NCI-H146 treated with DMSO at 0.1 percent for 48 hours (cell line): ENCODE data around the gene LY6G5C.

Experiments
- DNase-seq: peaks from one replicate; lab custom pipeline; 2025; ENCODE audit not compliant: unreplicated experiment; lab: John Stamatoyannopoulos, UW

The LY6G5C gene

GRCh38 chr6:31691564-31692108 is 10.8 kb upstream of the LY6G5C start:
- DNase-seq = no peak

GRCh38 chr6:31691078-31691463 is 10.2 kb upstream of the LY6G5C start:
- DNase-seq = no peak

- no peak for DNase-seq
Observed at GRCh38 chr6:31690231-31691077, 9.6 kb upstream of the LY6G5C start.

GRCh38 chr6:31689249-31690110 is 8.6 kb upstream of the LY6G5C start:
- no peak for DNase-seq

GRCh38 chr6:31687860-31688693 is 7.2 kb upstream of the LY6G5C start:
- no peak for DNase-seq

DNA sequence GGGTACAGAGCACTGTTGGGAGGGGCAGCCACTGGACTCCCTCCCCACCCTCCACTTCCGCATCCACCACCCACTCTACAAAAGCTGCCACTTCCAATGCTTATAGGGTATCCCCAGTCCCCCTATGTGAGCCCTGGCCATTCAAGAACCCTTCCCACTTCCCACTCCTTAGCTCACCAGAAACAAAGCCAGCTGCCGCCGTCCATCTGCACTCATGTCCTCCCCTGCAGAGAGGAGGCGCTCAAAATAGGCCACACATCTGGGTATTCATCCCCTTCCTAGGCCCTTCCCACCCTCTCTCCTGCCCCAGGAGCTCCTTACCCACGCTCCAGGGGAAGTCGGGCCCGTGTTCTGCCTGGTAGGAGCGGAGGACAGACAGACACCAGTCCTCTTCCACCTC is 6.5 kb upstream of the LY6G5C start:
- DNase-seq = no peak

DNA sequence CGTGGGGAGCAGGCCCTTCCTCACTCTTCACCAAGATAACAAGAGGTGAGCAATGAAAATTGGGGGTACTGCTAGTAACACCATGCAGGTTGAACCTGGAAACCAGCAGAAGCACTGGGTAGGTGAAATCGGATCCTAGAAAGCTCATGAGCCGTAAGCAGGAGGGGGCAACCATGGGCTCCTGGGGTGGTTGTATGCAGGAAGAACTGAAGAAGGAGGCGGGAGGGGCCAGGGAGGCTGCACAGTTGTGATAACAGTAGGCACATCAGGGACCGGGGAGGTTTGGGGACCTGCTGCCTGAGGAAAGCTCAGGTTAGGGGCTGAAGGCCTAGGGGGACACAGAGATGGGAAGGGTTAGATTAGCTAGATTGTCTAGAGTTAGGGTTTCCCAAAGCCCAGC is 5.6 kb upstream of the LY6G5C start:
- no peak for DNase-seq

DNA sequence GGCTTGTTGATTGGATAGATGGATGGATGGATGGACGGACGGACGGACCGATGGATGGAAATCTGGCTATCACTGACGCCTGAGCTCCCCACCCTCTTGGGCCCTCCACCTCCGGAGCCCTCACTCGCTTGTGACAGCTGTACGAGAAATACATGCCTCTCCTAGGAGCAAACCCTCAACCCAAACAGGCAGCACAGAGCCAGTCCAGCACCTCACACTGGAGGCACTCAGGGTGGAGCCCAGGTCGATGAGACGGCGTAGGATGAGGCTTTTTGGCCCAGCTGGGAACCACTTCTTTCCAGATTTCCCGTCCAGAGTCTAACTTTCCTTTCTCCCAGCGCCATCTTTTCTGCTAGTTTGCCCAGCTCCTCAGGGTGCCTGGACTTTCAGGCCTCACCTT is 2.7 kb upstream of the LY6G5C start:
- DNase-seq = no peak

DNA sequence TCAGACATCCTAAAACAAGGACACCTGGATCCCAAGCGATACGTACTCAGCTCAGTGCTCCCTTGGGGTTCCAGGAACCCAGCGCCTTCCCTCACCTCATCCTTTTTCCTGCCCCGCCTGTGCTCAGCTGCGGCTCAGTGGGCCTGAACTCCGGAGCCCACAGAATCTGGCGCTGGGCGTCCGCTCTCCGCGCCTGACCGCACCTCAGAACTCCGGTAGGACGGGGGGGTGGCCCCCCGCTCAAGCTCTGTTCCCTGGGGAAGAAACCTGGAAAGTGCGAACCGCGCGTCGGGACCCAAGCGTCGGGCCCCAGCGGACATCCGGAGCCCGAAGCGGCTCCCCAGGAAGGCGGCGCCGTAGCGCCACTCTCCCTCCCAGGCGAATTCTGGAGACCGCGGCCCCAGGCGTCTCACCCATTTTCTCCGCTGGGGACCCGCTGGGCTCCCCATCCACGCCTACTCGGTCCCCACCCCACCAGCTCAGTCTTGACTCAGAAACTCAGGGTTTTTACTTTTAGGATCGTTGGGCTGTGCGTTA is 336 bp upstream of the LY6G5C start:
- DNase-seq = no peak

DNA sequence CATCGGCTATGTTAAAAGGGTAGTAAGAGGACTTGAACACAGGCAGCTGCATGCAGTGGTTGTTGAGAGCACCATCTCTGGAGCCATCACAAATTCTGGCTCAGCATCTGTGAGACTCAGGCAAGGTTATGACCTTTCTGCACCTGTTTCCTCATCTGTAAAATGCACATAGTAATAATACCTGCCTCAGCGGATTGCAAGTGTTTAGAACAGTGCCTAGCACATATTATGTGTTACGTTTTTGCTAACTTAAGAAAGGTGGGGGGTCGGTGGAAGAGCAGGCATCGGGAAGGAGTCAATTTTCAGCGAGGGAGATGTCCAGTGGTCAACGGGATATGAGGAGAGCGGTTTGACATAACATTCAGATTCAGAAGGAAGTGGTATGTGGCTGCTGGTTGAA is 2.9 kb downstream of the LY6G5C start:
- no peak for DNase-seq

DNA sequence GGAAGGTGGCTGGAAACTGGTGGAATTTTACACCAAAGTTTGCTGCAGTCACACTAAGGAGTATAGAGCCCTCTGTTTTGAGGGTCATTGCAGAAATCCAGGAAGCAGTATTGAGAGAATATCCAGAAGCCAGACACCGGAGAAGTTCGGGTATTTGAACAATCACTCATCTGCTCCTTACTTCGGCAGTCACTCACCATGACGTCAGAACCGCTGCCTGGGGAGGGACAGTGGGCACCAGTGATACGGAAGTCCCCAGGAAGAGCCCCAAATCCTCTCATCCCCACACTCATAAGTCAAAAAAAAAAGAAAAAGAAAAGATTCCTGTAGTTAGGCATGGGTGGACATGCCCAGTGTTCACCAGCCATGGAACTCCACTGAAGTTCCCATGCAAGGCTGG is 4.0 kb downstream of the LY6G5C start:
- DNase-seq = no peak

- no peak for DNase-seq
Observed at GRCh38 chr6:31676322-31676903, 4.5 kb downstream of the LY6G5C start.

- no peak for DNase-seq
Observed at GRCh38 chr6:31669676-31670075, 11.2 kb downstream of the LY6G5C start, which contains the start of gene LY6G5B. TSS of gene LY6G5B (plus strand) at chr6:31669976. CDS start at chr6:31670951, 975 bp downstream.

GRCh38 chr6:31666337-31666965 is 14.4 kb downstream of the LY6G5C start:
- DNase-seq = no peak

DNA sequence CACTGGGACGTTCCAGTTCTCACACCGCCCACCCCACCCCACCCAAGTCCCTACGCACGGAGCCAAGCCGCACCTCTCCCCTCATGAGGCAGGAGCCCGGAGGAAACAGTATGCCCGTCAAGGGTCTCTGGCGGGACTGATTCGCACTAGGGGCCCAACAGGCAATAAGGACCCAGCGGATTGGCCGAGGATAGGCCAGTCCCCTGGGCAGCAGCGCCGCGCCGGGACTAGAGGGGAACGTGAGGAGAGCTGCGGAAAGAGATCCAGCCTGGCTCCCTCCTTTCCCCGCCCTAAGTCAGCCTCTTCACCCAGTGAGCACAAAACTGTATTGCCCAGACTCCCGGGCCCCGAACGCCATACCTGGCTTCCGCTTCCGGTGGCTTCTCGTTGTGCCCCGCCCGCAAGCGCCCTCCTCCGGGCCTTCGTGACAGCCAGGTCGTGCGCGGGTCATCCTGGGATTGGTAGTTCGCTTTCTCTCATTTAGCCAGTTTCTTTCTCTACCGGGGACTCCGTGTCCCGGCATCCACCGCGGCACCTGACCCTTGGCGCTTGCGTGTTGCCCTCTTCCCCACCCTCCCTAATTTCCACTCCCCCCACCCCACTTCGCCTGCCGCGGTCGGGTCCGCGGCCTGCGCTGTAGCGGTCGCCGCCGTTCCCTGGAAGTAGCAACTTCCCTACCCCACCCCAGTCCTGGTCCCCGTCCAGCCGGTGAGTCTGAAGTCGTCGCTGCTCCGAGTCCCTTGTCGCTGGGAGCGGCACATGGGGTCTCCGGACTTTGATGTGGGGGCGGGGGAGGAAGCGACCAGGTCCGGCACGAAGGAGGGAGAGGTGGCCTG is 15.1 kb downstream of the LY6G5C start, which contains the start of gene CSNK2B:
Gene CSNK2B (plus strand): TSS at position 580 of the 836 bp plus-strand sequence. CDS start 752 bp downstream, outside the sequence.
- peak; percentile 96 for DNase-seq

DNA sequence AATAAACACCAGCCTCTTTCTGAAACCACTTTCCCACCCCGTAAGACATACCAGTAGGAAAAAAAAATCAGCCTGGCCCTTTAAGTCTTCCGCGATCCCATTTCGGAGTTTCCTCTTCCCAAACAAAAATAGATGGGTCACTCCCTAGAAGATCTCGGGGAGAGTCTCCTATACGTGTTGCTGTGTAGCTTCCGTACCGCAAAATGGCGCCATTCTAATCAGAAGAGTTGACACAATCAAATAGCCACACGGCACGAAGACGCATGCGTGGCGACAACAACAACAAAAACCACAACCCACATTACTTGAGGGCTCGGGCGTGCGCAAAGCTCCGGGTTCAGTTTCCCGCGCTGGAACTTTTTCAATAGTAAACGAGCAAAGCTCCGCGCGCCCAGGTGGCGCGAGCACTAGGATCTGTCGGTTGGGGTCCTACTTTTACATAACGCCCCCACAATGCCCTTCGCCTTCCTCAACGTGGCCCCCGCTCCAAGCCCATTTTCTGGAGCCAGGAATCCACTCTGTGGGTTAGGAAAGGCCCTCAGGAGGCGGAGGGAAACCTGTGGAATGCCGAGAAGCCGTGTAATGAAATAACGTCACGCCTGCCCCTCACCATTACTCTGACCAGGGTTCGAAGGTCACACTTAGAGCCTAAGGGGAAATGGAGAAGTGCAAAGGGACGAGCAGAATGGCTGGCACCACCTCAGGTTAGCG is 15.9 kb downstream of the LY6G5C start, which contains the start of gene GPANK1:
Gene GPANK1 (minus strand): TSS at position 208 of the 711 bp plus-strand sequence. CDS start 519 bp downstream, outside the sequence.
- peak; percentile 80 for DNase-seq

GRCh38 chr6:31663961-31664789 is 16.7 kb downstream of the LY6G5C start:
- DNase-seq = no peak
